Glutamatergic neuron (in vitro differentiated cells): Measurements from ENCODE around the gene FAM168A. TPM values are rescaled to one million over a fixed set of nuclear protein-coding genes. Genes with fewer than 3 reads are reported as not detected.

Source experiments
- DNase-seq: peaks from one replicate; pipeline ENCODE4 v3.0.0; 2022
- H3K27ac Mint-ChIP-seq: one replicate; pipeline ENCODE4 v1.8.0; 2020; ENCODE audit warnings: mild to moderate bottlenecking, mixed read lengths, inconsistent platforms; ENCODE audit not compliant: unreplicated experiment
- H3K27me3 Mint-ChIP-seq: one replicate; pipeline ENCODE4 v1.8.0; 2020; ENCODE audit warnings: mild to moderate bottlenecking, moderate library complexity, mixed read lengths, inconsistent platforms; ENCODE audit not compliant: unreplicated experiment
- H3K36me3 Mint-ChIP-seq: one replicate; pipeline ENCODE4 v1.8.0; 2020; ENCODE audit warnings: mild to moderate bottlenecking, mixed read lengths, inconsistent platforms; ENCODE audit not compliant: unreplicated experiment
- H3K4me1 Mint-ChIP-seq: one replicate; pipeline ENCODE4 v1.8.0; 2020; ENCODE audit warnings: mild to moderate bottlenecking, low read depth, mixed read lengths, inconsistent platforms; ENCODE audit not compliant: unreplicated experiment
- H3K4me3 Mint-ChIP-seq: one replicate; pipeline ENCODE4 v1.8.0; 2020; ENCODE audit warnings: mild to moderate bottlenecking, mixed read lengths, inconsistent platforms; ENCODE audit not compliant: unreplicated experiment
- H3K9me3 Mint-ChIP-seq: one replicate; pipeline ENCODE4 v1.8.0; 2020; ENCODE audit warnings: mild to moderate bottlenecking, moderate library complexity, mixed read lengths, inconsistent platforms; ENCODE audit not compliant: unreplicated experiment
- CTCF ChIP-seq: fragments of 200-600 bp; sonication (generic); IDR thresholded peaks from one replicate; pipeline ENCODE4 v1.5.0; 2021; ENCODE audit not compliant: partially characterized antibody, unreplicated experiment
- total RNA-seq: library from RNA; stranded (reverse); fragmentation: NEBNext Ultra II Directional; extraction: Animal tissue kit (Norgen Biotek cat#: 25700); gene quantifications from one replicate; pipeline ENCODE4 v1.2.1, GENCODE V29; 2021; ENCODE audit not compliant: unreplicated experiment

FAM168A gene
- total RNA-seq, 1 donor from 2014 or later: 84.3 TPM

GRCh38 chr11:73372375-73372993 is 225.4 kb downstream of the FAM168A start:
- Mint-ChIP-seq H3K4me1 (peaks cover 8% of the 10 kb centered on the region), H3K27ac (no peak overlapping the region), H3K4me3 (no peak overlapping the region), H3K36me3 (no peaks in the 10 kb centered on the region), H3K27me3 (peaks cover 8% of the 10 kb centered on the region), H3K9me3 (peaks cover 10% of the 10 kb centered on the region)
- no peak for DNase-seq
- TF ChIP-seq CTCF: no peak

DNA sequence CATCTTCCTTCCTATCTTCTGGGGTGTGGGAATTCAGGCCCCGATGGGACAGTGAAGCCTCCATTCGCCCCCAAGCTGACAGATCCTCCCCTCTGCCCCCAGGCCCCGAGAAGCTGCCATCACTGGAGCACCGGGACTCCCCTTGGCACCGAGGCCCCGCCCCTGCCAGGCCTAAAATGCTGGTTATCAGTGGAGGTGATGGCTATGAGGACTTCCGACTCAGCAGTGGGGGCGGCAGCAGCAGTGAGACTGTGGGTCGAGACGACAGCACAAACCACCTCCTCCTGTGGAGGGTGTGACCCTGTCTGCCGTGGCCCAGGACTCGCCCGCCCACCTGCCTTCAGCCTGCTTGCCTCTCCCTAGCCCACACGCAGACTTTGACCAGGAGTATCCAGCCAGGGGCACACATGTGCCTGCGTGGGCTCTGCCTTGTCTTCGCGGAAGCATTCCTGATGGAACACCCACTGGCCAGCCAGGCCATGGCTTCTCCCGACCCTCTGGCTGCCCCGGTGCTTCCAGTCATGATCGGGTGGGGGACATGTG is 230.4 kb downstream of the FAM168A start:
- Mint-ChIP-seq H3K9me3 (peaks cover 2% of the 10 kb centered on the region), H3K27me3 (peaks cover 12% of the 10 kb centered on the region), H3K4me3 (no peak overlapping the region), H3K4me1 (no peaks in the 10 kb centered on the region), H3K27ac (no peak overlapping the region), H3K36me3 (no peaks in the 10 kb centered on the region)
- no peak for TF ChIP-seq CTCF
- no peak for DNase-seq

GRCh38 chr11:73366953-73367352 is 231.0 kb downstream of the FAM168A start:
- TF ChIP-seq CTCF: no peak
- peaks cover 13% of the 10 kb centered on the region for H3K27me3 Mint-ChIP-seq
- no peak overlapping the region for H3K27ac Mint-ChIP-seq
- no peaks in the 10 kb centered on the region for H3K4me1 Mint-ChIP-seq
- no peak for DNase-seq
- H3K36me3 Mint-ChIP-seq: no peaks in the 10 kb centered on the region
- no peak overlapping the region for H3K4me3 Mint-ChIP-seq
- peaks cover 2% of the 10 kb centered on the region for H3K9me3 Mint-ChIP-seq

DNA sequence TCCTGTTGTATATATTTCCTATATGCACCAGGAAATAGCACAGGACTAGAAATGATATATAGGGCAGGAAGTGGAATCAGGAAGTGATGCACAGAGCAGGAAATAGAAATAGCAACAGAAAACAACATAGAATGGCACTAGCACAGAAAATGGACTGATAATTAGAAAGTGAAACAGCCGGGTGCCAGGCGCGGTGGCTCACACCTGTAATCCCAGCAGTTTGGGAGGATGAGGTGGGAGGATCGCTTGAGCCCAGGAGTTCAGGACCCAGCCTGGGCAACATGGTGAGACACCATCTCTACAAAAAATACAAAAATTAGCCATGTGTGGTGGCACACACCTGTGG is 231.7 kb downstream of the FAM168A start:
- peaks cover 16% of the 10 kb centered on the region for H3K27me3 Mint-ChIP-seq
- H3K4me1 Mint-ChIP-seq: no peaks in the 10 kb centered on the region
- H3K36me3 Mint-ChIP-seq: no peaks in the 10 kb centered on the region
- no peak for TF ChIP-seq CTCF
- peaks cover 2% of the 10 kb centered on the region for H3K9me3 Mint-ChIP-seq
- no peak for DNase-seq
- no peak overlapping the region for H3K27ac Mint-ChIP-seq
- H3K4me3 Mint-ChIP-seq: no peak overlapping the region

- TF ChIP-seq CTCF: no peak
- Mint-ChIP-seq H3K36me3 (no peaks in the 10 kb centered on the region), H3K27me3 (peaks cover 17% of the 10 kb centered on the region), H3K27ac (no peak overlapping the region), H3K9me3 (no peaks in the 10 kb centered on the region), H3K4me3 (no peak overlapping the region), H3K4me1 (peaks cover under 1% of the 10 kb centered on the region)
- no peak for DNase-seq
Observed at GRCh38 chr11:73365352-73366264, 232.3 kb downstream of the FAM168A start.
